ENCODE measurements around the gene PDZD2.

Gene PDZD2

GRCh38 chr5:31908396-31908795 is 269.5 kb downstream of the PDZD2 start:
- H2AFZ ChIP-seq (ENCODE audit: low read depth, low read length): no peak overlapping the region
- no peak overlapping the region for H3K4me3 ChIP-seq (ENCODE audit: low read length)
- no peaks in the 10 kb centered on the region for H3K36me3 ChIP-seq (replicated peaks; ENCODE audit: low read depth, low read length)
- H3K27ac ChIP-seq (ENCODE audit: low read length): no peak overlapping the region
- no peak overlapping the region for H3K4me2 ChIP-seq (ENCODE audit: low read length)
- H3K4me1 ChIP-seq (ENCODE audit: low read length): no peaks in the 10 kb centered on the region
- no peak overlapping the region for H3K9ac ChIP-seq (ENCODE audit: low read length)
- no peaks in the 10 kb centered on the region for H4K20me1 ChIP-seq (ENCODE audit: insufficient read depth, low read length)
- no peaks in the 10 kb centered on the region for H3K27me3 ChIP-seq (ENCODE audit: low read depth, low read length)
- no peak for TF ChIP-seq EZH2phosphoT487 (IDR thresholded peaks at IDR 0.05; ENCODE audit: low read depth)
- TF ChIP-seq, protein P1, sequence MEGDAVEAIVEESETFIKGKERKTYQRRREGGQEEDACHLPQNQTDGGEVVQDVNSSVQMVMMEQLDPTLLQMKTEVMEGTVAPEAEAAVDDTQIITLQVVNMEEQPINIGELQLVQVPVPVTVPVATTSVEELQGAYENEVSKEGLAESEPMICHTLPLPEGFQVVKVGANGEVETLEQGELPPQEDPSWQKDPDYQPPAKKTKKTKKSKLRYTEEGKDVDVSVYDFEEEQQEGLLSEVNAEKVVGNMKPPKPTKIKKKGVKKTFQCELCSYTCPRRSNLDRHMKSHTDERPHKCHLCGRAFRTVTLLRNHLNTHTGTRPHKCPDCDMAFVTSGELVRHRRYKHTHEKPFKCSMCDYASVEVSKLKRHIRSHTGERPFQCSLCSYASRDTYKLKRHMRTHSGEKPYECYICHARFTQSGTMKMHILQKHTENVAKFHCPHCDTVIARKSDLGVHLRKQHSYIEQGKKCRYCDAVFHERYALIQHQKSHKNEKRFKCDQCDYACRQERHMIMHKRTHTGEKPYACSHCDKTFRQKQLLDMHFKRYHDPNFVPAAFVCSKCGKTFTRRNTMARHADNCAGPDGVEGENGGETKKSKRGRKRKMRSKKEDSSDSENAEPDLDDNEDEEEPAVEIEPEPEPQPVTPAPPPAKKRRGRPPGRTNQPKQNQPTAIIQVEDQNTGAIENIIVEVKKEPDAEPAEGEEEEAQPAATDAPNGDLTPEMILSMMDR (IDR thresholded peaks at IDR 0.05; ENCODE audit: low read depth, low read length): no peak
- no peaks in the 10 kb centered on the region for H3K79me2 ChIP-seq (ENCODE audit: low read length)
- H3K9me3 ChIP-seq (ENCODE audit: insufficient read depth, low read length): no peaks in the 10 kb centered on the region

DNA sequence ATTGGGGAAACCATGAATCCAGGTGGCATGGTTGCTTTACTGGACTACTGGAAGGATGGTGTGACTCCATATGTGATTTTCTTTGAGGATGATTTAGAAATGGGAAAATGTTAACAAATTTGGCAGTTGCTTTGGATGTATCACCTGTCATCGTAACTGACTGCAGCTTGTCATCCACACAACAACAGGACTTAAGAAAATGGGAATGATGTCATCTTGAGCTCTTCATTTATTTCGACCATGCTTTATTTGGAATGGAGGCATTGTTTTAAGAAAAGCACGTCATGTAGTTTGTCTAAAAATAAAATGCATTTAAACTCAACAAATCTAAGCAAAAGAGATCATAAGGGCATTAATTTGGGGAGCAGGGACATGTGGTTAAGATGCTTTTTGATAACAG is 270.1 kb downstream of the PDZD2 start:
- Histone ChIP-seq H4K20me1 (ENCODE audit: insufficient read depth, low read length) (no peaks in the 10 kb centered on the region), H3K27ac (ENCODE audit: low read length) (no peak overlapping the region), H2AFZ (ENCODE audit: low read depth, low read length) (no peak overlapping the region), H3K4me3 (ENCODE audit: low read length) (no peak overlapping the region), H3K9ac (ENCODE audit: low read length) (no peak overlapping the region), H3K4me1 (ENCODE audit: low read length) (no peaks in the 10 kb centered on the region), H3K4me2 (ENCODE audit: low read length) (no peak overlapping the region), H3K79me2 (ENCODE audit: low read length) (no peaks in the 10 kb centered on the region), H3K9me3 (ENCODE audit: insufficient read depth, low read length) (no peaks in the 10 kb centered on the region), H3K36me3 (replicated peaks; ENCODE audit: low read depth, low read length) (no peaks in the 10 kb centered on the region), H3K27me3 (ENCODE audit: low read depth, low read length) (no peaks in the 10 kb centered on the region)
- TF ChIP-seq, protein P1 (IDR thresholded peaks at IDR 0.05; ENCODE audit: low read depth, low read length): no peak
- TF ChIP-seq EZH2phosphoT487 (IDR thresholded peaks at IDR 0.05; ENCODE audit: low read depth): no peak

- no peak overlapping the region for H3K27ac ChIP-seq (ENCODE audit: low read length)
- no peaks in the 10 kb centered on the region for H3K4me1 ChIP-seq (ENCODE audit: low read length)
- H4K20me1 ChIP-seq (ENCODE audit: insufficient read depth, low read length): no peaks in the 10 kb centered on the region
- no peaks in the 10 kb centered on the region for H3K27me3 ChIP-seq (ENCODE audit: low read depth, low read length)
- H2AFZ ChIP-seq (ENCODE audit: low read depth, low read length): no peak overlapping the region
- TF ChIP-seq, protein P1 (IDR thresholded peaks at IDR 0.05; ENCODE audit: low read depth, low read length): no peak
- TF ChIP-seq EZH2phosphoT487 (IDR thresholded peaks at IDR 0.05; ENCODE audit: low read depth): no peak
- H3K9ac ChIP-seq (ENCODE audit: low read length): no peak overlapping the region
- no peak overlapping the region for H3K4me3 ChIP-seq (ENCODE audit: low read length)
- H3K36me3 ChIP-seq (replicated peaks; ENCODE audit: low read depth, low read length): no peaks in the 10 kb centered on the region
- H3K79me2 ChIP-seq (ENCODE audit: low read length): no peaks in the 10 kb centered on the region
- H3K4me2 ChIP-seq (ENCODE audit: low read length): no peak overlapping the region
- no peaks in the 10 kb centered on the region for H3K9me3 ChIP-seq (ENCODE audit: insufficient read depth, low read length)
Observed at GRCh38 chr5:31911291-31912265, 272.6 kb downstream of the PDZD2 start.

DNA sequence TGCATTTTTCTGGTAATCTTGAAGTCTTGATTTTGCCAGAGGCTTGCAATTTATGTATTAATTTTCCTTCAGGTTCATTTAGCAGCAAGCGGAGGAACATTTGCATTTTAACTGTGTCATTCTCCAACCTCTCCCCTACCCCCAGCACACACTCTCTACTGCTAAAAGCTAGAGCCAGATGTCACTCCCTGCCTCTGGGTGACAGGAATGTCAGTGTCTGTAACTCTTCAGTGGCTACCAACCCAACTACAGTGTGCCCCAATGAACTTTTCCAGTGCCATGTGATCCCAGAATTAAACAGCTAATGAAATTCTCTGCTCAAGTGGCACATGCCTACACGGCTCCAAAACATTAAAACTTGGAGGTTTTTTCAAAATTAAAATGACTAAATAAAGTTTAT is 274.9 kb downstream of the PDZD2 start:
- Histone ChIP-seq H3K4me2 (ENCODE audit: low read length) (no peak overlapping the region), H3K4me1 (ENCODE audit: low read length) (no peaks in the 10 kb centered on the region), H3K9me3 (ENCODE audit: insufficient read depth, low read length) (no peaks in the 10 kb centered on the region), H3K9ac (ENCODE audit: low read length) (no peak overlapping the region), H3K27ac (ENCODE audit: low read length) (no peak overlapping the region), H2AFZ (ENCODE audit: low read depth, low read length) (no peak overlapping the region), H4K20me1 (ENCODE audit: insufficient read depth, low read length) (no peaks in the 10 kb centered on the region), H3K36me3 (replicated peaks; ENCODE audit: low read depth, low read length) (no peaks in the 10 kb centered on the region), H3K27me3 (ENCODE audit: low read depth, low read length) (no peaks in the 10 kb centered on the region), H3K79me2 (ENCODE audit: low read length) (no peaks in the 10 kb centered on the region), H3K4me3 (ENCODE audit: low read length) (no peak overlapping the region)
- TF ChIP-seq, protein P1 (IDR thresholded peaks at IDR 0.05; ENCODE audit: low read depth, low read length): no peak
- TF ChIP-seq EZH2phosphoT487 (IDR thresholded peaks at IDR 0.05; ENCODE audit: low read depth): no peak

Measured in OCI-LY3 (cell line).